Suppressor macrophage treated with lipopolysaccharide for 1 hour (primary cell): ENCODE data around the gene DNASE1.

Source experiments
- DNase-seq, 3 donors: peaks; one replicate each; pipeline ENCODE4 v3.0.0-alpha.2; 2020 to 2022

The DNASE1 gene

DNA sequence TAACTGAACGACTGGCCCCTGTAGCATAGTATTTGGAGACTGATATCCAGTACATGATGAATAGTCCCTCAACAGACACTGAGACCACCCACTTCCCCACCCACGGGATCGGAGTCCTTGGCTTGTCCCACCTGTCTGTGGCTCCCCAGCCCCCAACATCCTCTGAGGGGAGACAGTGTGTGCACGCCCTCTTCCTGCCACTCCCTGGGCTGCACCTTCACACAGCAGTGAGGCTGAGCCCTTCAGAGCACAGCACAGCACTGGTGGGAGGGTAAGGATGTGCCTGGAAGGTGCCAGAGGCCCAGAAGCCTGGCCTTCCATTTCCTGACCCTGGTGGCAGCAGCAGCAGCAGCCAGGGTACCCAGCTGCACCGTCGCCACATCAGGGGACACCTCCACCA, 11.0 kb downstream of the DNASE1 start:
- no peak for DNase-seq

DNA sequence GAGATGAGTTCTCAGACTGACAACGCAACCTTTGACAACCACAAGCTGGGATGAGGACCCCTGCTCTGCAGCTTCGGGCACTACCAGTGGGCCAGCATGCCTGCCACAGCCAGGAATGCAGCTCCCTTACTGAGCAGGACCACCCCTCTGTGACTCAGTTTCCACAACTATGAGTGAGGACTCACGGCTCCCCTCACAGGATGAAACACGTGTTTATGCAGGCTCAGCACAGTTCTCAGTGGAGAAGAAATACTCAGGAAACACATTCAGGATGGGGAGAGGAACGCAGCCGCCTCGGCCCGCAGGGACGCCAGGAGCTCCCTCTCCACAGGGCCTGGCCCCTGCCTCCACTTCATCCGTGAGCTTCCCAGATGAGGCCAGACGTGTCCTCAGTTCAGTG, 14.1 kb downstream of the DNASE1 start:
- DNase-seq, result no peak

DNA sequence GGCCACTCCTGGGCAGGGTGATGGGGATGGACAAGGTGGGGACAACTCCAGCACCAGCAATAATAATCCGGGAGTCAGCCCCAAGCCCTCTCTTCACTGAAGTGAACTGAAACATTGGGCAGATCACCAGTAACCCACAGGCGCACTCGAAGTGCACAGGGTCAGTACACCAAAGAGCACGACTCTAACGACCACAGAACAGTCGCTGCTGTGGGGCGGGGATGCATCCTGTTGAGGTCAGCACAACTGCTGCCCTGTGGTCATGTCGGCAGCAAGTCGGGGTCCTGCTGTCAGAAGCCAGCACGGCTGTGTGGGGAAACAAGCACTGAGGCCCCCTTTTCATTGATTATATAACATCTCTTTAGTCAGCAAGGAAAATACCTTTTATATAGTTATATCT, 14.6 kb downstream of the DNASE1 start:
- DNase-seq, result no peak

DNA sequence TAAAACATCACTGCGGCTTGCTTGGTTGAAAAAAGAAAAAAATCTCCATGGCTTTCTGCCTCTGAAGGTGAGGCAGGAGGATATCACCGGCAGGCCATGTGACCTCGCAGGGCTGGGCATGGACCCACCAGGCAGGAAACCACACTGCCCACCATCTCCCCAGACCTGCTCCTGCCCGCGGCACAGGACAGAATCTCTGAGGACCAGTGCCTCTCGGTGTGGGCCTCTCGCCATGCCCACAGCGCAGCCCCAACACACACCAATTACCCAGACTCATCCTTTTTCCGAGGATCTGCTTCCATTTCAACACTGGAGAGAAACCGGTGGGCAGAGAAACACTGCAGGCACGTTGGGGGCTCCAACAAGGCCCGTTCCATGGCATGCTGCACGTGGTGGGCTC, 16.2 kb downstream of the DNASE1 start:
- DNase-seq, result no peak

DNA sequence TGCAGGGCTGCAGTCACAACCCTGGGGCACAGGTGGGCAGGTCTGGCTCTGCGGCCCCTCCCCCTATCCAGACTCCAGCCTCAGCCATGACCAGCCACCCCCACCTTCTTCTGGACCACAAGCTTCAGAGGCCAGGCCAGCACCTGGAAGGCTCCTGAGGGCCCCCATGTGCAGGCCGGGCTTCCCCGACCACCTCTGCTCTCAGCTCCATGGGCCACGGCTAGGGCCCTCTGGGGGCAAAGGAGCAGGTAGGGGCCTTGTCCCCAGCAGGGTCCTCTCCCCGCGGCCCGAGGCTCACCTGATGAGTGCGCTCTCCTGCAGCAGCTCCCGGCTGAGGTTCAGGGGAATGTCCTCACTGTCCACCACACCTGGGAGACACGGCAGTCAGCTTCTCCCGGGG, 16.9 kb downstream of the DNASE1 start:
- no peak for DNase-seq

DNA sequence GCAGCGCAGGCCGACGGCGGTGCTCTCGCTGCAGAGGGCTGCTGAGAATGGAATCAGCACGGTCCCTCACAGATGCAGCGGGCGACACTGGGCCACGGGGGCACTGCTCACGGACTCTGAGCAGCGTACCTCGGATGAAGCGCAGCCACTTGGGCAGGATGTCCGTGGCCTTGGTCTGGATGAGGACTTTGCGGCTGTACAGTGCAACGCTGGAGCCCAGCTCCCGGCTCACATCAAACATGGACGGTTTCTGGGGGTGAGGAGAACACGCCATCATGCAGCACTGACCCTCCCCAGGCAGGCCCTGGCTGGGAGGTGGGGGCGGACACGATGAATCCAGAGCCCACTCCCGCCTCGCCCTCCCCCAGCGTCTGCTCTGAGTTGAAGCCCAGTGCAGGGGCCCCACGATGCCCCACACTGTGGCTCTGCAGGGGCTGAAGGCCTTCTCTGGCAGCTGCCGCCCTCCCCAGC, 18.1 kb downstream of the DNASE1 start:
- no peak for DNase-seq

DNA sequence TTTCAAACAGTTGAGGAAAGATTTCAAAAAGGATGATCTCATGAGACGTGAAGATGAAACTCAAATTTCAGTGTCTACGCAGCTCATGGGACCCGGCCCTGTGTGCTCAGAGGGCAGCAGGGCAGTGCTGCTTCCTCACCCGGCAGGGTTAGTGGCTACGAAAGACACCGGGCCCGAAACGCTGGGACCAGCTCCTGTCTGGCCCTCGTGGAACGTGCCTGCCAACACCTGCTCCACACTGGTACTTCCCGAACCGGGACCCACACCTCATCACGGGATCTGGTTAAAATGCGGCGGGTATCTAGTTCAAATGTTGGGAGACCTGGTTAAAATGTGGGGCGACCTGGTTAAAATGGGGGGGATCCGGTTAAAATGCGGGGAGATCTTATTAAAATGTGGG, 18.7 kb downstream of the DNASE1 start:
- no peak for DNase-seq

DNA sequence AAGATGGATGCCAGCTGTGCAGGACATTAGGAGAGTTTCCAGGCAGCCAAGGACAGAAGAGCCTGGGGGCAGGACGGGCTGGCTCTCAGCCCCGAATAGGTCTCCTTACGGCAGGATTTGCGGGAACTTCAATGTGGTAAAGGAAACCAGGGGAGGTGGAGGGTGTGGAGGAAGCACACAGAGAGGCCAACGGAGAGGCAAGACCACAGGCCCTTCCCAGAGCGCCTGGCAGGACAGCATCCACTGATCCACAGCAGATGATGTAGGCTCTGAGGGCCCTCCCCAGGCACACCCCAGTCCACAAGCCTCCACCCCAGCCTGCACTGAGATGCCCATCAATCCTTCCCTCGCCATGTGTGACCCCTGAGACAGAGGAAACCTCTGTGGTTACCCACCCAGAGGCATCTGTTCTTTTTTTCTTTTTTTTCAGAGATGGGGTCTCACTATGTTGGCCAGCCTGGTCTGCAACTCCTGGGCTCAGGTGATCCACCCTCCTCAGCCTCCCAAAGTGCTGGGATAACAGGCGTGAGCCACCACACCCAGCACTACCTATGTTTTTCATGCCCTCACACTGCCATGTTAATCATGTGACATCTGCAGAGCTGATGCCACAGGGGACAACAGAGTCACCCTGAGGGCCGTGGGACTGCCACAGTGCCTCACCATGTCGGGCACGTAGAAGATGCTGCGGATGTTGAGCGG, 19.3 kb downstream of the DNASE1 start:
- no peak for DNase-seq

DNA sequence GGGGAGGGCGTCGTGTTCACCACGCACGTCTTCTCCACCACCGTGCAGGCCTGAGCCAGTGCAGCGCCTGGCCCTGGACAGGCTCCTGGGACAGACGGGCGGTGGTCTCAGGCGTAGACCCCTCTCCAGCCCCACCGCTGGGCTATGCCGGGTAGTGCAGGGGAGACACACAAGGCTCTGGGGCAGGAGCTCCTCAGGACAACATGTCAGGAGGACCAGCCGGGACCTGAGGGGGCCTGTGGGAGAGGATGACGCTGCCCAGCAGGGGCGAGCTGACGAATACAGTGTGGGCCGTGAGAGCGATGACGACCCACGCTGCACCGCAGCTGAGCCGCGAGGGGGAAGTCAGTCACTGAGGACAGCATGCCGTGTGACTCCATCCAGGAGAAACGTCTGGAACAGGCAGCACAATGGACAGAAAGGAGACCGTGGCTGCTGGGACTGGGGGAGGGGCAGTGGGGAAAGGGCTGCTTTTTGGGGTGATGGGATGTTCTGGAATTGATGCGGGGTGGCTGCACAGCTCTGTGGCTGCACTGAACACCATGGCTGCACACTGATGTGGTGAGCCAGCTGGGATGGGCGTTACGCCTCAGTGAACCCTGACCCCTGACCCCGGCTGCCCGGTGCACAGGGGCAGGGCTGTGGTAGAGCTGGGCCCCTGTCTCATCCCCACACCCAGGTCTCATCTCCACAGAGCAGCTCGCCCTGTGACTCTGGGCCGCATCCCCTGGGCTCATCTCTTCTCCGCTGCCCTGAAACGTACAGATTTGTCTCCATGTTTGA, 20.2 kb downstream of the DNASE1 start:
- DNase-seq, result no peak

DNA sequence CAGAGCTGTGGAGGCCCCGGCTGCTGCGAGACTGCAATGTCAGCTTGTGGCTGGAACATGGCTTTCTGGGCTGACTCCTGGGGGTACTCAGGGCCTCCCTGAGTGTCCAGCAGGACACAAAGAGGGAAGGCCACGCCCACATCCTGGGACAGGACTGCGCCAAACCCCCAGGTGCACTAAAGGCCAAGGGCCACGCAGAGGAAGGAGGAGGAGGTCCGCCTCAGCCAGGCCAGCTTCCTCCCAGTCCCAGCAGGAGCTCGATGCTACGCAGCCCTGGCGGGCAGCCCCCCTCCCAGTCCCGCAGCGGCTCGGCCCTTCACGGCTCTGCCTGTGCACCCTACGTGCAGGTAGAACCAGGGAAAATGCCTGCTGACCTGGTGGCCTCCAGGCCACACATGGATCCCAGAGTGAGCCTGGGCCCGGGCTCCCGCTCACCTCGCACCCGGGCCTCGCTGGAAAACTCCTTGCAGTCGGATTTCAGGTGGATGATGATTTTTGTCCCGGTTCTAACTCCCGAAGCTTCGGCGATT, 21.2 kb downstream of the DNASE1 start:
- DNase-seq, result peak in 1 of 3 donors; percentile 8

DNA sequence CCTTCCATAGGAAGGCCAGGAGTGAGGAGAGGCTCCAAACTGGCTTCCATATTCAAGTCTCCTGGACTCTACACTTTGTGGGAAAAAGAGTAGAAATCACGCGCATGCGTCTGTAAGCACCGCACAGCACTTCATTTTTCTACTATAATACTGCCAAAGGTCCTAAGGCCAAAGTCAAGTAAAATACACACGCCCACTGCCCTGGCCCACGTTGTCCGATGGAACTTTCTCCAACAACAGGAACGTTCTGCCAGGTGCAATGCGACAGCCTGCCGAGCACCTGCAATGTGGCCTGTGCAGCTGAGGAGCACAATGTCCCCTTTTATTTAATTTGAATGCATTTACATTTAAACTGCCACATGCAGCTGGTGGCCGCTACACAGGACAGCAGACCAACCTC, 23.5 kb downstream of the DNASE1 start:
- no peak for DNase-seq

DNA sequence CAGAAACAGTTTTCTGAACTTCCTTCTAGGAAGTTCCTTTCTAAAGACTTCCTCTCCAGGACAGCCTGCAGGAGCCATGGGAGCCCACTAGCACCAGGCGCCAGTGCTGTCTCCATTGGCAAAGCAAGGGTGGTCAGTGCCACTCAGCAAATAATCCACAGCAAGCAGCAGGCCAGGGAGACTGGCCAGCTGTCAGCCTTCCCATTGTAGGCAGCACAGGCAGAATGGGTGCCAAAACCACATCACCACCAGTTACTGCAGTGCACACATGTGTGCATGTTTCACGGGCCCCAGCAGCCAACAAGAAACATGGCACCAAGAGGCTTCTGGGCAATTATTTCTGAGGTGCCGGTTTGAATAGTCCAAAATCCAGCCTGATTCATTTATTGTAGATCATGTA, 26.7 kb downstream of the DNASE1 start:
- DNase-seq, result no peak

DNA sequence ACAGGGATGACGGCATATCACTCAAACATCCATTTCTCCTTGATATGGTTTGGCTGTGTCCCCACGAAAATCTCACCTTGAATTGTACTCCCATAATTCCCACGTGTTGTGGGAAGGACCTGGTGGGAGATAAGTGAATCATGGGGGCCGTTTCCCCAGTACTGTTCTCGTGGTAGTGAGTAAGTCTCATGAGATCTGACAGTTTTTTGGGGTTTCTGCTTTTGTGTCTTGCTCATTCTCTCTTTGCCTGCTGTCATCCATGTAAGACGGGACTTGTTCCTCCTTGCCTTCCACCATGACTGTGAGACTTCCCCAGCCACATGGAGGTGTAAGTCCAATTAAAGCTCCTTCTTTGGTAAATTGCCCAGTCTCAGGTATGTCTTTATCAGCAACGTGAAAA, 32.5 kb downstream of the DNASE1 start:
- peak in 2 of 3 donors; percentile 27 for DNase-seq

DNA sequence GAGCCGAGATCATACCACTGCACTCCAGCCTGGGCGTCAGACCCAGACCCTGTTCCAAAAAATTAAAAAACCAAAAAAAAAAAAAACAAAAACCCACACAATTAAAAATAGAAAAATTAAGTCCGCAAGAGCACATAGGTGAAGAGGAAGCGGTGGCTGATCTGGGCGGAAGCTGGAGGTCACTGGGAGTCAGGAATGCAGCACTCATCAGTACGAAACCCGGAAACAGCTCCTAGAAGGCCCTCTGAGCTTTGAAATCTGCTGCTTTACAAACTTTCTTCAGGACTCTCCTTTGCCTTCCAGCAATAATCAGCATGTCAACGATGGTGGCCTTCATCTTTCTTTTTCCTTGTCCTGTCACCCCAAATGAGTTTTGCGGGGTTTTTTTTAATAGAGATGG, 33.3 kb downstream of the DNASE1 start:
- no peak for DNase-seq

DNA sequence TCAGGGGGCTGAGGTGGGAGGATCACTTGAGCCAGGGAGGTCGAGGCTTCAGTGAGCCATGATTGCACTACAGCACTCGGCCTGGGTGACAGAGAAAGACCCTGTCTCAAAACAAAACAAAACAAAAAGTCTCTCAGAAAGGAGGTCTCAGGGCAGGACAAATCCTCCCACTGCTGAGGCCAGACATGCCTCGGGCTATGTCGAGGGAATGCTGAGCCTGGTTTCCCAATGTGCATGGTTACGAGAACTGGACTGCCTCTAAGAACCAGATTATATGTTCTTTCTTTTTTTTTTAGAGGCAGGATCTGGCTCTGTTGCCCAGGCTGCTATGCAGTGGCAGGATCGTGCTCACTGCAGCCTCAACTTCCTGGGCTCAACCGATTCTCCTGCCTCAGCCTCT, 35.2 kb downstream of the DNASE1 start:
- DNase-seq, result no peak

DNA sequence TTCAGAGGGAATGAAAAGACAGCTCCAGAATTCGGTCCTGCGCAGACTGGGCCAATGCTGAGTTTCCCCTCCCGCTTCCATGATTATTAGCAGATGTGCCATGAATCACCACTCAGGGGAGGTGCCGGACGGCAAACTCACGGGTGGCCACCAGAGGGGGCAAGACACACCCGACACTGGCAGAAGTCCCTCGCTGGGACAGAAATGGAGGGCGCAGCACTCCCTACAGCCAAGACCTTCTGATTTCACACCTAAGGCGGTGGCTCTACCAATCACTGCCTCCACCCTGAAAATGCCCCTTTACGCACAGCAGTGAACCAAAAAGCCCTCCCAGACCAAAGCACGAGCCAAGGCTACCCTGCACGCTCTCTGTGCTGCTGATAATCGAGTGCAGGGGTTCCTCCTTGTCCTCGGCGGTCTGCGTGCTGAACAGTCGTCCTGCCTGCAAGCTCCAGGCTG, 36.0 kb downstream of the DNASE1 start:
- peak; percentile 88 to 90 (median 89) for DNase-seq

DNA sequence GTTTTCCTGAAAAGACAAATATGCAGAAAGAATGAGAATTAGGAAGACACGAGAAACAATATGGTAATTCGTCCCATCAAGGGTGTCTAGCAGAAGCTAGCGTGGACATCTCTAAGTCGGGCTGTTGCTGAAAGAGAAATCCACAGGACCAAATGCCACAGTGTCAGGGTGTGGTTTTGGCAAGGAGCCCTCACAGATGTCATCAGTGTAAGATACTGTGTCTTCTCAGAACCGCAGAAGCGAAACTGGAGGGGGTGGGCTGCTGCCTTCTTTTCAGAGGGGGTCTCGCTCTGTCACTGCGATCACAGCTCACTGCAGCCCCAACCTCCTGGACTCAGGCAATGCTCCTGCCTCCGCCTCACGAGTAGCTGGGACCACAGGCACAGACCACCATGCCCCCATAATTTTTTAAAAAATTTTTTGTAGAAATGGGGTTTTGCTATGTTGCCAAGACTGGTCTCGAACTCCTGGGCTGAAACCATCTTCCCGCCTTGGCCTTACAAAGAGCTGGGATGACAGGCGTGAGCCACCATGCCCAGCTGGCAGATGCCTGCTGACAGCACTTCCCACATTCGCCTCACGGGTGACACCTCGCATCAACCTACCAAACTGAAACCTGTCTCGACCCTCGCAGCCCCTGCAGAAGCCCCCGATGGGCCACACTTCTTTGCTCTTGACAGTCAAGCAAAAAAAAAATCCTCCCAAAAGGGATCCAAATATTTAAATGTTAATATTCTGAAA, 36.7 kb downstream of the DNASE1 start:
- DNase-seq, result no peak

DNA sequence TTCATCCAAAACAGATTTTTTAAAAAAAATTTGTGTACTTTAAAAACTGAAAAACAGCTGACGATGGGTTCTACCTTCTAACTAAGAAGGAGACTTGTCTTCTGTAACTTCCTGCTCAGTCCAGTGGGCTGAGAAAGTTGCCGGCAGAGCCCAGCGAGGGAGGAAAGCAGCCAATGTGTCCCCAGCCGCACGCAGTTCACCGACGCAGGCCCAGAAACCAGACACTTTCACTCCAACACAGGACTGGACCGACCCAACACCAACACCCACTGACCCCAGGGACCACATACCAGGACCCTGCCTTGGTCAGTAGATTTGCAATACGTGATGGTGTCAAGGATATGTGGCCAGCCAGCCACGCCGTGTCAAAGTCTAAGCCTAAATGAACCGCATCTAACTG, 37.3 kb downstream of the DNASE1 start:
- no peak for DNase-seq

DNA sequence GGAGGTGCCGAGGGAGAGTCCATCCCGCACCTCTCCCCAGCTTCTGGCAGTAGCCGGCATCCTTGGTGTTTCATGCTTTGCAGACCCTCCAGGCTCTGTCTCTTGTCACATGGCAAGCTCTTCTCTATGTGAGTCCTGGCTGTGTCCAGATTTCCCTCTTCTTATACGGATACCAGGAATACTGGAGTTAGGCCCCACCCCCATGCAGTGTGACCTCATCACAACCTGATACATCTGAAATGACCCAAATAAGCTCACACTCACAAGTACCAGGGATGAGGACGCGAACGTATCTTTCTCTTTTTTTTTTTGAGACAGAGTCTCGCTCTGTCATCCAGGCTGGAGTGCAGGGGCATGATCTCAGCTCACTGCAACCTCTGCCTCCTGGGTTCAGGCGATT, 39.6 kb downstream of the DNASE1 start:
- DNase-seq, result no peak

DNA sequence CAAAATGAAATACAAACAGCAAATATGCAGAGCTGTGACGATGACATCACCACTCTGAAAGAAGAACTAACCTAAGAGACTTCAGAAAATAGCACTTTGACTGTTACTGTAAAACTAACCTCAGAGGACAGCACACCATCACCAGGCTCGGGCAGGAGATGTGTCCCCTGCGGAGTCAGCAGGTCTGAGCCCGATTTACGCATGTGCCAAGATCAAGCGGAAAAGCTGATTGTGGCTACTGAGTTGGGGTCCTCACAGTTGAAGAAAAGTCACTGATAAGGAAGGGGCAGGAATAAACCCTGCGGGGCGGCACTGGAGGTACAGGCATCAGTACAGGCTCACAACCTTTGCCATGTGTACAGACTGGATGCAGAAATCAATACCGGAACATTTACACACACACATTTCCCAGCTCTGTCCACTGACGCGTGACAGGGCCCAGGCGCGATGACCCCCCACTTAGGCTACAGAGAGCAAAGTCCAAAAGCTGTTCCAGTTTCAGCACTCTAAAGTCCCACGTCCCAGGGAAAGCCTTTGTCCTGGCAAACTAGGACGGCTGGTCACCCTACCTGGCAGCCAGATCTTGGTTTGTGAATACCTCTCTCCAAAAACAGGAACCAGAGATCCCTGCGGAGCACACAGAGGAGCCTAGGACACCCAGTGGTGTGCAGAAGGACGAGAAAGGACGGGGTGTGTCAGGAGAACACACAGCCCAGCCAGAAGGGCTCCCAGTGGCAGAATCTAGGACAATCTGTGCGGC, 41.3 kb downstream of the DNASE1 start:
- peak; percentile 46 to 56 (median 55) for DNase-seq

DNA sequence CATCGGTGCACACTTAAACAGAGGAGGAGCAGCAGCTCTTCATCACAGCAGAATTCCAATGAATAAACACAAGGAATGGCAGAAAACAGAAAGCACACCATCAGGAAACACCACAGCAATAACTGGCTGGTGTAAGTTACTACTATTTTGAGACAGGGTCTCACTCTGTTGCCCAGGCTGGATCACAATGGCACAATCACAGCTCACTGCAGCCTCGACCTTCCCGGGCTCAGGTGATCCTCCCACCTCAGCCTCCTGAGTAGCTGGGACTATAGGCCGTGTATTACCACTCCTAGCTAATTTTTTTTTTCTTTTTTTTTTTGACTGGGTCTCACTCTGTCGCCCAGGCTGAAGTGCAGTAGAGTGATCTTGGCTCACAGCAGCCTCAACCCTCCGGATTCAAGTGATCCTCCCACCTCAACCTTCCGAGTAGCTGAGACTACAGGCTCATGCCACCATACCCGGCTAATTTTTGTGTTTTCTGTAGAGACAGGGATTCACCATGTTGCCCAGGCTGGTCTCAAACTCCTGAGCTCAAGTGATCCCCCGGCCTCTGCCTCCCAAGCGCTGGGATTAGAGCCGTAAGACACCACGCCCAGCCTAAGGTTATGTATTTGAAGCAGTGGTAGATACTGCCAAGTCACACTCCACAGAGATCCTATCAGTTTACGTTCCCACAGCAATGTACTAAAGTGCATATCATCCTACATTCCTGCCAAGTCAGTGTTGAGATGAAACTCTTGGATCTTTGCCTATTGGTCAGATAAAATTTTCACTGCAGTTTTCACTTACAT, 42.1 kb downstream of the DNASE1 start:
- no peak for DNase-seq

DNA sequence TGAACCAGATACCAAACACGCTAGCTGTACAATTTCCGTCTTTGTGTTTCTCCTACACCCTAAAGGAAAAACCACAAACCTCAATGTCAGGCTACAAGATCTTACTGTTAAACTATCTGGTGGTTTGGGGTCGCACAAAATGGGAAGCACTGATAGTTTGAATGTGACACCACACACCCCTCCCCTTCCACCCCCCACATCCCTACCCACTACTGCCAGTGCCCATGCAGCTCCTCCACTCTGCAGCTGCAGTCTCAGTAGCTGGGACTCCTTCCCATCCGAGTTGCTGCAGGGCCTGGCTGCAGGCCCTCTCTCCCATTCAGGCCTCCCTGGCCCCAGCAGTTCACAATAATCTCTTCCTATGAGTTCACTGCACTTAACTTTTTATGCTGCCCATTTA, 44.5 kb downstream of the DNASE1 start:
- DNase-seq, result no peak
